K562 (cell line): Measurements from ENCODE around the gene LRRC25. TPM values are rescaled to one million over a fixed set of nuclear protein-coding genes. Genes with fewer than 3 reads are reported as not detected.

Source experiments
- CCNT2 ChIP-seq: IDR thresholded peaks from 2 replicates; pipeline ENCODE4 v1.6.1; 2011; ENCODE audit warnings: borderline replicate concordance, low read depth, mild to moderate bottlenecking, moderate library complexity, mixed read lengths, low read length; ENCODE audit not compliant: insufficient read length; ENCODE audit errors: extremely low read depth
- DLX4 ChIP-seq: fragments of 250-450 bp; sonication (Bioruptor Pico); IDR thresholded peaks from 2 replicates; pipeline ENCODE4 v1.6.1; 2021; ENCODE audit warnings: mild to moderate bottlenecking
- DPF2 ChIP-seq: fragments of 450-650 bp; IDR thresholded peaks from 2 replicates; pipeline ENCODE4 v1.6.1; 2016
- GABPB2 ChIP-seq: fragments of 250-450 bp; sonication (Bioruptor Pico); conservative IDR thresholded peaks from 2 replicates; pipeline ENCODE4 v1.5.1; 2021; ENCODE audit warnings: mild to moderate bottlenecking
- HMGN3 ChIP-seq: IDR thresholded peaks from 2 replicates; pipeline ENCODE4 v1.6.1; 2011; ENCODE audit warnings: borderline replicate concordance, low read depth, mild to moderate bottlenecking, mixed read lengths, low read length; ENCODE audit not compliant: insufficient read length; ENCODE audit errors: extremely low read depth
- MAZ ChIP-seq, 2 experiments: fragments of 450-650 bp in 1 of 2; sonication (generic) in 1 of 2; formaldehyde crosslinking; IDR thresholded peaks in 1 of 2; conservative IDR thresholded peaks in 1 of 2; 2 replicates each; pipeline versions ENCODE4 v1.4.0 to v1.5.0; 2020; ENCODE audit warnings: mild to moderate bottlenecking in 1 of 2, missing genetic modification reagents in 1 of 2
- MCM5 ChIP-seq: fragments of 450-650 bp; IDR thresholded peaks from 2 replicates; pipeline ENCODE4 v1.6.1; 2016; ENCODE audit warnings: low read depth
- NFRKB ChIP-seq: fragments of 450-650 bp; IDR thresholded peaks from 2 replicates; pipeline ENCODE4 v1.6.1; 2016; ENCODE audit warnings: low read depth
- PCBP1 ChIP-seq: fragments of 200-400 bp; formaldehyde crosslinking; IDR thresholded peaks from 2 replicates; pipeline ENCODE4 v1.6.1; 2018; ENCODE audit warnings: mild to moderate bottlenecking, low read depth, low read length; ENCODE audit not compliant: poor library complexity, severe bottlenecking
- RNF219 ChIP-seq: fragments of 250-450 bp; sonication (Bioruptor Pico); IDR thresholded peaks from 2 replicates; pipeline ENCODE4 v1.5.0; 2022; ENCODE audit warnings: mild to moderate bottlenecking
- SAP30 ChIP-seq: fragments of 200-600 bp; sonication (generic); IDR thresholded peaks from 2 replicates; pipeline ENCODE4 v1.6.1; 2012; ENCODE audit warnings: borderline replicate concordance, low read depth, mild to moderate bottlenecking, moderate library complexity, low read length, control low read depth, inconsistent platforms; ENCODE audit not compliant: insufficient read depth, poor library complexity, severe bottlenecking
- TAF15 ChIP-seq: fragments of 200-400 bp; formaldehyde crosslinking; IDR thresholded peaks from 2 replicates; pipeline ENCODE4 v1.6.1; 2017; ENCODE audit warnings: mild to moderate bottlenecking, low read depth, low read length, moderate library complexity
- ZNF197 ChIP-seq: fragments of 200-800 bp; sonication (Bioruptor generic); IDR thresholded peaks from 2 replicates; pipeline ENCODE4 v1.6.1; 2016; ENCODE audit warnings: low read depth, missing genetic modification characterization, missing compliant biosample characterization
- ZNF830 ChIP-seq: fragments of 250-450 bp; sonication (Bioruptor Pico); IDR thresholded peaks from 2 replicates; pipeline ENCODE4 v1.5.0; 2021; ENCODE audit warnings: mild to moderate bottlenecking
- polyA plus RNA-seq, 8 experiments: library from polyadenylated mRNA; depleted of rRNA in 4 of 8; stranded (reverse) in 5 of 8; unstranded in 3 of 8; fragments of >200 nt; fragmentation: Nextera tagmentation in 2 of 8; fragmentation: Illumina TruSeq in 1 of 8; extraction: Ambion mirVana in 2 of 8; extraction: Trizol in 1 of 8; gene quantifications; 2 replicates each; pipeline versions ENCODE4 v1.2.1 to v1.2.3, GENCODE V29; 2011 to 2014; ENCODE audit warnings: inconsistent platforms in 1 of 8, missing spikeins in 1 of 8
- total RNA-seq, 7 experiments: library from RNA; depleted of rRNA in 6 of 7; stranded (reverse); fragments of >200 nt in 6 of 7; fragmentation: Illumina TruSeq in 2 of 7; extraction: Trizol in 2 of 7; gene quantifications; 2 replicates each; pipeline versions ENCODE4 v1.2.1 to v1.2.3, GENCODE V29; 2011 to 2021; ENCODE audit warnings: low replicate concordance in 1 of 7
- TF ChIP-seq, protein P1 (sequence below): fragments of 450-650 bp; formaldehyde crosslinking; conservative IDR thresholded peaks from 2 replicates; pipeline ENCODE4 v1.4.0; 2022; ENCODE audit warnings: mild to moderate bottlenecking, missing genetic modification characterization
- TF ChIP-seq, protein P2 (sequence below): fragments of 450-650 bp; IDR thresholded peaks from one replicate; pipeline ENCODE4 v1.6.1; 2018; ENCODE audit warnings: mild to moderate bottlenecking, moderate library complexity; ENCODE audit not compliant: partially characterized antibody
- TF ChIP-seq, protein P3 (sequence below): fragments of 250-450 bp; sonication (Bioruptor Pico); IDR thresholded peaks from 2 replicates; pipeline ENCODE4 v1.4.0; 2020; ENCODE audit warnings: borderline replicate concordance

The LRRC25 gene
- total and polyA plus RNA-seq, 9 of the 15 experiments (the other 6 are each of a cell fraction or from before 2014, with no cell fraction given), result 0.07 to 0.36 (median 0.10) TPM; not detected in 3

DNA sequence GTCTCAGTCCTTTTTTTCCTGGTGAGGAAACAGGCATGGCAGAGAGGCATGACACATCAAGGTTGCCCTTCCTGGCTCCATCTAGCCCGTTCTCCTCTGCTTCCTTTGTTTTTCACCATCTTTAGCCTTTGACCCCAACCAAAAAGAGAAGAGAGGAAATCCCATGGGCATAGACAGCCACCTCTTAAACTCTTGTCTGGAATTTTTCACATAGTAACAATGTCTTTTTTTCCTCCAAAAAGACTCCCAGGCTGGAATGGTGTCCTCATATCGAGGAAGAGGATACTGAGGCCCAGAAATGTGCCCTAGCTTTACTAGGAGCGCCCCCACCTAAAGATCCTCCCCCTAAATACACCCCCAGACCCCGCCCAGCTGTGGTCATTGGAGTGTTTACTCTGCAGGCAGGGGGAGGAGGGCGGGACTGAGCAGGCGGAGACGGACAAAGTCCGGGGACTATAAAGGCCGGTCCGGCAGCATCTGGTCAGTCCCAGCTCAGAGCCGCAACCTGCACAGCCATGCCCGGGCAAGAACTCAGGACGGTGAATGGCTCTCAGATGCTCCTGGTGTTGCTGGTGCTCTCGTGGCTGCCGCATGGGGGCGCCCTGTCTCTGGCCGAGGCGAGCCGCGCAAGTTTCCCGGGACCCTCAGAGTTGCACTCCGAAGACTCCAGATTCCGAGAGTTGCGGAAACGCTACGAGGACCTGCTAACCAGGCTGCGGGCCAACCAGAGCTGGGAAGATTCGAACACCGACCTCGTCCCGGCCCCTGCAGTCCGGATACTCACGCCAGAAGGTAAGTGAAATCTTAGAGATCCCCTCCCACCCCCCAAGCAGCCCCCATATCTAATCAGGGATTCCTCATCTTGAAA lies 11.5 kb downstream of the LRRC25 start, which contains the start of gene GDF15 (continued):
- TF ChIP-seq TAF15, result no peak
- TF ChIP-seq, protein P1, sequence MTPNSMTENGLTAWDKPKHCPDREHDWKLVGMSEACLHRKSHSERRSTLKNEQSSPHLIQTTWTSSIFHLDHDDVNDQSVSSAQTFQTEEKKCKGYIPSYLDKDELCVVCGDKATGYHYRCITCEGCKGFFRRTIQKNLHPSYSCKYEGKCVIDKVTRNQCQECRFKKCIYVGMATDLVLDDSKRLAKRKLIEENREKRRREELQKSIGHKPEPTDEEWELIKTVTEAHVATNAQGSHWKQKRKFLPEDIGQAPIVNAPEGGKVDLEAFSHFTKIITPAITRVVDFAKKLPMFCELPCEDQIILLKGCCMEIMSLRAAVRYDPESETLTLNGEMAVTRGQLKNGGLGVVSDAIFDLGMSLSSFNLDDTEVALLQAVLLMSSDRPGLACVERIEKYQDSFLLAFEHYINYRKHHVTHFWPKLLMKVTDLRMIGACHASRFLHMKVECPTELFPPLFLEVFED, result peak; percentile 84; the same call in 1 of the 2 replicates
- 0 out of 2 replicates have a peak, but pooled peaks have one; percentile 47 for TF ChIP-seq ZNF197 (CRISPR knock-in tag)
- peak; percentile 79 to 86 for TF ChIP-seq MAZ (CRISPR knock-in tag; conservative IDR thresholded peaks at IDR 0.05 in 1 of 2, IDR thresholded peaks at IDR 0.05 in 1 of 2)
- TF ChIP-seq PCBP1, result peak; percentile 64
- TF ChIP-seq ZNF830 (CRISPR knock-in tag), result no peak
- TF ChIP-seq HMGN3, result peak; percentile 87
- peak; percentile 38 for TF ChIP-seq DPF2
- TF ChIP-seq, protein P2, sequence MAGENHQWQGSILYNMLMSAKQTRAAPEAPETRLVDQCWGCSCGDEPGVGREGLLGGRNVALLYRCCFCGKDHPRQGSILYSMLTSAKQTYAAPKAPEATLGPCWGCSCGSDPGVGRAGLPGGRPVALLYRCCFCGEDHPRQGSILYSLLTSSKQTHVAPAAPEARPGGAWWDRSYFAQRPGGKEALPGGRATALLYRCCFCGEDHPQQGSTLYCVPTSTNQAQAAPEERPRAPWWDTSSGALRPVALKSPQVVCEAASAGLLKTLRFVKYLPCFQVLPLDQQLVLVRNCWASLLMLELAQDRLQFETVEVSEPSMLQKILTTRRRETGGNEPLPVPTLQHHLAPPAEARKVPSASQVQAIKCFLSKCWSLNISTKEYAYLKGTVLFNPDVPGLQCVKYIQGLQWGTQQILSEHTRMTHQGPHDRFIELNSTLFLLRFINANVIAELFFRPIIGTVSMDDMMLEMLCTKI, result no peak
- 0 out of 2 replicates have a peak, but pooled peaks have one; percentile 21 for TF ChIP-seq DLX4 (CRISPR knock-in tag)
- no peak for TF ChIP-seq RNF219
- TF ChIP-seq SAP30, result no peak
- TF ChIP-seq CCNT2, result peak; percentile 90
- TF ChIP-seq, protein P3, sequence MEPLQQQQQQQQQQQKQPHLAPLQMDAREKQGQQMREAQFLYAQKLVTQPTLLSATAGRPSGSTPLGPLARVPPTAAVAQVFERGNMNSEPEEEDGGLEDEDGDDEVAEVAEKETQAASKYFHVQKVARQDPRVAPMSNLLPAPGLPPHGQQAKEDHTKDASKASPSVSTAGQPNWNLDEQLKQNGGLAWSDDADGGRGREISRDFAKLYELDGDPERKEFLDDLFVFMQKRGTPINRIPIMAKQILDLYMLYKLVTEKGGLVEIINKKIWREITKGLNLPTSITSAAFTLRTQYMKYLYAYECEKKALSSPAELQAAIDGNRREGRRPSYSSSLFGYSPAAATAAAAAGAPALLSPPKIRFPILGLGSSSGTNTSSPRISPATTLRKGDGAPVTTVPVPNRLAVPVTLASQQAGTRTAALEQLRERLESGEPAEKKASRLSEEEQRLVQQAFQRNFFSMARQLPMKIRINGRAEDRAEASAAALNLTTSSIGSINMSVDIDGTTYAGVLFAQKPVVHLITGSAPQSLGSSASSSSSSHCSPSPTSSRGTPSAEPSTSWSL (CRISPR knock-in tag), result no peak
- no peak for TF ChIP-seq MCM5
- TF ChIP-seq GABPB2 (CRISPR knock-in tag), result peak; percentile 59; the same call in 1 of the 2 replicates
- peak; percentile 24; the same call in 1 of the 2 replicates for TF ChIP-seq NFRKB
